ENCODE measurements around the gene CDK18. TPM values are rescaled to one million over a fixed set of nuclear protein-coding genes. Genes with fewer than 3 reads are reported as not detected.

The CDK18 gene
- polyA plus RNA-seq, 1 donor from 2014 or later: not detected

DNA sequence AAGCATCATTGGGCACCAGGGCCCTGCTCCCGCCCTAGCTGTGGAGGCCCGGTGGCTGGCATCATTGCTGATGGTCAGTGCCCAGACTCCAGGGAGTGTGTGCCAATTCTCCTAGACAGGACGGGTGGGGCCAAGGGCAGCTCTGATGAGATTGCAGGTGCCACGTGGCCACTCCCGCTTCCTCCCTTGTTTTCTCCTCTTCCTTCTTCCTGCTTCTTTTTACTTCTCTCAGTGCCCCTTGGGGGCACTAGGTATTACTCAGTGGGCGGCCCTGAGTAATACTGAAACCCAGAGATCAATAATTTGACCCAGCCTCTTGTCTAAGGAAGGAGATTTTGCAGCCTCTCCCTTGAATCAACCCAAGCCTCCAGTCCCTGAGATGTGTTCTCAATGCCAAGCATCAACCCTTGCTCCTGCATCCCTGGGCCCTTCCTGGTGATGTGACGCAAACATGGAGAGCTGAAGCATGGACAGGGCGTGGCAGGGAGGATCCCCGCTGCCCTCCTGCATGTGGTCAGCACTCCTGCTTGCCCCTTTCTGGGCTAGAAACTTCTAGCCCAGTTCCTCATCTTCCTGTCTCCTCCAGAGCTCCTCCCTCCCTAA lies 32.4 kb downstream of the CDK18 start:
- no peaks in the 10 kb centered on the region for H4K20me1 ChIP-seq (ENCODE audit: insufficient read depth)
- H3K4me2 ChIP-seq (ENCODE audit: low read length): no peak overlapping the region
- H3F3A ChIP-seq (ENCODE audit: insufficient read depth, low read length, poor library complexity, severe bottlenecking): no peaks in the 10 kb centered on the region
- H3K9me2 ChIP-seq (ENCODE audit: insufficient read depth, low read length): no peaks in the 10 kb centered on the region
- no peaks in the 10 kb centered on the region for H3K79me2 ChIP-seq (replicated peaks; ENCODE audit: insufficient read depth, low read length)
- no peaks in the 10 kb centered on the region for H3K9me3 ChIP-seq (ENCODE audit: low read length)
- H2AFZ ChIP-seq (ENCODE audit: low read depth, low read length): no peak overlapping the region
- H3K27me3 ChIP-seq (ENCODE audit: insufficient read depth, low read depth, low read length): no peaks in the 10 kb centered on the region
- no peak overlapping the region for H3K9ac ChIP-seq (ENCODE audit: low read length)
- TF ChIP-seq TAF1 (IDR thresholded peaks at IDR 0.05; ENCODE audit: low read depth) (no peak), SMC3 (conservative IDR thresholded peaks at IDR 0.05; ENCODE audit: poor library complexity) (no peak), EP300 (conservative IDR thresholded peaks at IDR 0.05; ENCODE audit: poor library complexity, severe bottlenecking) (no peak), POLR2AphosphoS5 (IDR thresholded peaks at IDR 0.05) (no peak), RAD21 (conservative IDR thresholded peaks at IDR 0.05) (no peak), EZH2 (IDR thresholded peaks at IDR 0.05; ENCODE audit: borderline replicate concordance, insufficient read depth, low read length, poor library complexity, severe bottlenecking) (no peak), MXI1 (conservative IDR thresholded peaks at IDR 0.05; ENCODE audit: poor library complexity, severe bottlenecking) (no peak)
- TF ChIP-seq, protein P1, sequence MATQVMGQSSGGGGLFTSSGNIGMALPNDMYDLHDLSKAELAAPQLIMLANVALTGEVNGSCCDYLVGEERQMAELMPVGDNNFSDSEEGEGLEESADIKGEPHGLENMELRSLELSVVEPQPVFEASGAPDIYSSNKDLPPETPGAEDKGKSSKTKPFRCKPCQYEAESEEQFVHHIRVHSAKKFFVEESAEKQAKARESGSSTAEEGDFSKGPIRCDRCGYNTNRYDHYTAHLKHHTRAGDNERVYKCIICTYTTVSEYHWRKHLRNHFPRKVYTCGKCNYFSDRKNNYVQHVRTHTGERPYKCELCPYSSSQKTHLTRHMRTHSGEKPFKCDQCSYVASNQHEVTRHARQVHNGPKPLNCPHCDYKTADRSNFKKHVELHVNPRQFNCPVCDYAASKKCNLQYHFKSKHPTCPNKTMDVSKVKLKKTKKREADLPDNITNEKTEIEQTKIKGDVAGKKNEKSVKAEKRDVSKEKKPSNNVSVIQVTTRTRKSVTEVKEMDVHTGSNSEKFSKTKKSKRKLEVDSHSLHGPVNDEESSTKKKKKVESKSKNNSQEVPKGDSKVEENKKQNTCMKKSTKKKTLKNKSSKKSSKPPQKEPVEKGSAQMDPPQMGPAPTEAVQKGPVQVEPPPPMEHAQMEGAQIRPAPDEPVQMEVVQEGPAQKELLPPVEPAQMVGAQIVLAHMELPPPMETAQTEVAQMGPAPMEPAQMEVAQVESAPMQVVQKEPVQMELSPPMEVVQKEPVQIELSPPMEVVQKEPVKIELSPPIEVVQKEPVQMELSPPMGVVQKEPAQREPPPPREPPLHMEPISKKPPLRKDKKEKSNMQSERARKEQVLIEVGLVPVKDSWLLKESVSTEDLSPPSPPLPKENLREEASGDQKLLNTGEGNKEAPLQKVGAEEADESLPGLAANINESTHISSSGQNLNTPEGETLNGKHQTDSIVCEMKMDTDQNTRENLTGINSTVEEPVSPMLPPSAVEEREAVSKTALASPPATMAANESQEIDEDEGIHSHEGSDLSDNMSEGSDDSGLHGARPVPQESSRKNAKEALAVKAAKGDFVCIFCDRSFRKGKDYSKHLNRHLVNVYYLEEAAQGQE (IDR thresholded peaks at IDR 0.05; ENCODE audit: borderline replicate concordance): no peak
- TF ChIP-seq, protein P2, sequence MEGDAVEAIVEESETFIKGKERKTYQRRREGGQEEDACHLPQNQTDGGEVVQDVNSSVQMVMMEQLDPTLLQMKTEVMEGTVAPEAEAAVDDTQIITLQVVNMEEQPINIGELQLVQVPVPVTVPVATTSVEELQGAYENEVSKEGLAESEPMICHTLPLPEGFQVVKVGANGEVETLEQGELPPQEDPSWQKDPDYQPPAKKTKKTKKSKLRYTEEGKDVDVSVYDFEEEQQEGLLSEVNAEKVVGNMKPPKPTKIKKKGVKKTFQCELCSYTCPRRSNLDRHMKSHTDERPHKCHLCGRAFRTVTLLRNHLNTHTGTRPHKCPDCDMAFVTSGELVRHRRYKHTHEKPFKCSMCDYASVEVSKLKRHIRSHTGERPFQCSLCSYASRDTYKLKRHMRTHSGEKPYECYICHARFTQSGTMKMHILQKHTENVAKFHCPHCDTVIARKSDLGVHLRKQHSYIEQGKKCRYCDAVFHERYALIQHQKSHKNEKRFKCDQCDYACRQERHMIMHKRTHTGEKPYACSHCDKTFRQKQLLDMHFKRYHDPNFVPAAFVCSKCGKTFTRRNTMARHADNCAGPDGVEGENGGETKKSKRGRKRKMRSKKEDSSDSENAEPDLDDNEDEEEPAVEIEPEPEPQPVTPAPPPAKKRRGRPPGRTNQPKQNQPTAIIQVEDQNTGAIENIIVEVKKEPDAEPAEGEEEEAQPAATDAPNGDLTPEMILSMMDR (IDR thresholded peaks at IDR 0.05; ENCODE audit: poor library complexity, severe bottlenecking): no peak
- no peak overlapping the region for H3K4me3 ChIP-seq (ENCODE audit: low read length)
- no peak overlapping the region for H3K27ac ChIP-seq (ENCODE audit: low read length)
- H3K36me3 ChIP-seq (ENCODE audit: insufficient read depth, low read length): no peaks in the 10 kb centered on the region

DNA sequence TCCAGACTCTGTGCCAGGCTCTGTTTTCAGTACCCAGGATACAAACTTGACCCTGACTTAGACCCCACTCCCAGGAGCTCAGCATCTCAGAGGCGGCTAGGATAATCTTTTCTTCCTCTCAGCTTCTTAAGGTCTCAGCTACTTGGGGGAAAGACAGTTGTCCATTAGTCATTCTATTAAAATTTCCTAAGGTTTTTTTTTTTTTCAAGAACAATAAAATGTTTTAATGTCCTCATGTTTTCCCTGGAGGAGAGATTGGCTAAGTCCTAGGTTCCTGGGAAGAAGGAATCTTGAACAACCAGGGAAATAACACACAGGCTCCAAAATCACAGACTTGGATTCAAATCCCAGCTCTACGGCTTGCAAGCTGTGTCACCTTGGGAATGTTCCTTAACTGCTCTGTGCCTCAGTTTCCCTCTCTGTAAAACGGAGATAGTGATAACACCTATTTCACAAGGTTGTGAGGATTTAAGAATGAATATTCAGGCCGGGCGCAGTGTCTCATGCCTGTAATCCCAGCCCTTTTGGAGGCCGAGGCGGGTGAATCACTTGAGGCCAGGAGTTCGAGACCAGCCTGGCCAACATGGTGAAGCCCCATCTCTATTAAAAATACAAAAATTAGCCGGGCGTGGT lies 33.0 kb downstream of the CDK18 start:
- no peaks in the 10 kb centered on the region for H3K36me3 ChIP-seq (ENCODE audit: insufficient read depth, low read length)
- H4K20me1 ChIP-seq (ENCODE audit: insufficient read depth): no peaks in the 10 kb centered on the region
- TF ChIP-seq SMC3 (conservative IDR thresholded peaks at IDR 0.05; ENCODE audit: poor library complexity) (no peak), MXI1 (conservative IDR thresholded peaks at IDR 0.05; ENCODE audit: poor library complexity, severe bottlenecking) (no peak), TAF1 (IDR thresholded peaks at IDR 0.05; ENCODE audit: low read depth) (no peak), EZH2 (IDR thresholded peaks at IDR 0.05; ENCODE audit: borderline replicate concordance, insufficient read depth, low read length, poor library complexity, severe bottlenecking) (no peak), POLR2AphosphoS5 (IDR thresholded peaks at IDR 0.05) (no peak), EP300 (conservative IDR thresholded peaks at IDR 0.05; ENCODE audit: poor library complexity, severe bottlenecking) (no peak), RAD21 (conservative IDR thresholded peaks at IDR 0.05) (no peak)
- TF ChIP-seq, protein P1 (IDR thresholded peaks at IDR 0.05; ENCODE audit: borderline replicate concordance): no peak
- TF ChIP-seq, protein P2 (IDR thresholded peaks at IDR 0.05; ENCODE audit: poor library complexity, severe bottlenecking): no peak
- no peaks in the 10 kb centered on the region for H3K9me2 ChIP-seq (ENCODE audit: insufficient read depth, low read length)
- H3K27me3 ChIP-seq (ENCODE audit: insufficient read depth, low read depth, low read length): no peaks in the 10 kb centered on the region
- H3K27ac ChIP-seq (ENCODE audit: low read length): no peak overlapping the region
- no peak overlapping the region for H3K9ac ChIP-seq (ENCODE audit: low read length)
- H3K79me2 ChIP-seq (replicated peaks; ENCODE audit: insufficient read depth, low read length): no peaks in the 10 kb centered on the region
- no peak overlapping the region for H3K4me2 ChIP-seq (ENCODE audit: low read length)
- H2AFZ ChIP-seq (ENCODE audit: low read depth, low read length): no peak overlapping the region
- no peak overlapping the region for H3K4me3 ChIP-seq (ENCODE audit: low read length)
- H3K9me3 ChIP-seq (ENCODE audit: low read length): no peaks in the 10 kb centered on the region
- no peaks in the 10 kb centered on the region for H3F3A ChIP-seq (ENCODE audit: insufficient read depth, low read length, poor library complexity, severe bottlenecking)

All from neural cell (in vitro differentiated cells).